ENCODE results near the gene TTC33.

Gene TTC33

GRCh38 chr5:40475561-40475960 lies 280.2 kb downstream of the TTC33 start:
- no peak overlapping the region for H3K14ac ChIP-seq (ENCODE audit: low read length)
- H2BK5ac ChIP-seq (ENCODE audit: low read depth, low read length, poor library complexity), result no peak overlapping the region
- H3K27me3 ChIP-seq (ENCODE audit: insufficient read depth, low read length), result no peaks in the 10 kb centered on the region
- no peaks in the 10 kb centered on the region for H3K36me3 ChIP-seq (ENCODE audit: control insufficient read depth in 1 of 2, insufficient read depth in 2 of 2, low read length in 2 of 2)
- H3K4me2 ChIP-seq (ENCODE audit: low read length), result no peak overlapping the region
- no peak overlapping the region for H2BK12ac ChIP-seq (ENCODE audit: low read length)
- H2AK5ac ChIP-seq (ENCODE audit: low read length), result no peak overlapping the region
- no peak overlapping the region for H2AFZ ChIP-seq (ENCODE audit: insufficient read depth, low read length, poor library complexity)
- H3K27ac ChIP-seq (ENCODE audit: low read depth, low read length), result no peak overlapping the region
- H3K4ac ChIP-seq (ENCODE audit: low read depth, low read length), result no peak overlapping the region
- WGBS (ENCODE audit: extremely low coverage, insufficient coverage, insufficient read length), result no CpG with 5 or more reads among the region's 3 CpGs
- no peak overlapping the region for H4K12ac ChIP-seq (ENCODE audit: low read depth, low read length)
- DNase-seq, result no peak
- H2BK120ac ChIP-seq (ENCODE audit: insufficient read depth, low read length, poor library complexity), result no peak overlapping the region
- H3K4me3 ChIP-seq (ENCODE audit: low read depth, low read length), result no peak overlapping the region
- H3K18ac ChIP-seq (ENCODE audit: low read length), result no peak overlapping the region
- no peaks in the 10 kb centered on the region for H3K4me1 ChIP-seq (ENCODE audit: control insufficient read depth in 1 of 2, insufficient read depth in 2 of 2, low read length in 2 of 2)
- no peak overlapping the region for H4K8ac ChIP-seq (ENCODE audit: low read depth, low read length)
- H3K79me2 ChIP-seq (ENCODE audit: control insufficient read depth, insufficient read depth, low read length, poor library complexity), result no peaks in the 10 kb centered on the region
- H3K79me1 ChIP-seq (ENCODE audit: low read length), result no peaks in the 10 kb centered on the region
- H3K23ac ChIP-seq (ENCODE audit: low read length), result no peak overlapping the region
- H4K91ac ChIP-seq (ENCODE audit: low read depth, low read length), result no peak overlapping the region
- H3K9me3 ChIP-seq (ENCODE audit: insufficient read depth, low read depth, low read length), result no peaks in the 10 kb centered on the region
- H3K9ac ChIP-seq (ENCODE audit: low read length), result no peak overlapping the region

DNA sequence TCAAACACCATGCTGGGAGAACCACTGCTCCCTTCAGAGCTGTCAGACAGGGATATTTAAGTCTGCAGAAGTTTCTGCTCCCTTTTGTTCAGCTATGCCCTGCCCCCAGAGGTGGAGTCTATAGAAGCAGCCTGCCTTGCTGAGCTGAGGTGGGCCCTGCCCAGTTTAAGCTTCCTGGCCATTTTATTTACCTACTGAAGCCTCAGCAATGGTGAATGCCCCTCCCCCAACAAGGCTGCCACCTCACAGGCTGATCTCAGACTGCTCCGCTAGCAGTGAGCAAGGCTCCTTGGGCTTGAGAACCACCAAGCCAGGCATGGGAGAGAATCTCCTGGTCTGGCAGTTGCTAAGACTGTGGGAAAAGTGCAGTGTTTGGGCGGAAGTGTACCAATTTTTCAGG lies 281.5 kb downstream of the TTC33 start:
- H2BK120ac ChIP-seq (ENCODE audit: insufficient read depth, low read length, poor library complexity), result no peak overlapping the region
- H3K14ac ChIP-seq (ENCODE audit: low read length), result no peak overlapping the region
- no peaks in the 10 kb centered on the region for H3K4me1 ChIP-seq (ENCODE audit: control insufficient read depth in 1 of 2, insufficient read depth in 2 of 2, low read length in 2 of 2)
- H3K4me2 ChIP-seq (ENCODE audit: low read length), result no peak overlapping the region
- H2BK12ac ChIP-seq (ENCODE audit: low read length), result no peak overlapping the region
- H3K9me3 ChIP-seq (ENCODE audit: insufficient read depth, low read depth, low read length), result no peaks in the 10 kb centered on the region
- DNase-seq, result no peak
- no peak overlapping the region for H2BK5ac ChIP-seq (ENCODE audit: low read depth, low read length, poor library complexity)
- H3K27ac ChIP-seq (ENCODE audit: low read depth, low read length), result no peak overlapping the region
- H3K4ac ChIP-seq (ENCODE audit: low read depth, low read length), result no peak overlapping the region
- H4K8ac ChIP-seq (ENCODE audit: low read depth, low read length), result no peak overlapping the region
- no peaks in the 10 kb centered on the region for H3K79me2 ChIP-seq (ENCODE audit: control insufficient read depth, insufficient read depth, low read length, poor library complexity)
- H3K4me3 ChIP-seq (ENCODE audit: low read depth, low read length), result no peak overlapping the region
- no peak overlapping the region for H2AFZ ChIP-seq (ENCODE audit: insufficient read depth, low read length, poor library complexity)
- H3K27me3 ChIP-seq (ENCODE audit: insufficient read depth, low read length), result no peaks in the 10 kb centered on the region
- WGBS (ENCODE audit: extremely low coverage, insufficient coverage, insufficient read length), result no CpG with 5 or more reads among the region's 2 CpGs
- no peak overlapping the region for H3K18ac ChIP-seq (ENCODE audit: low read length)
- H4K12ac ChIP-seq (ENCODE audit: low read depth, low read length), result no peak overlapping the region
- H4K91ac ChIP-seq (ENCODE audit: low read depth, low read length), result no peak overlapping the region
- no peaks in the 10 kb centered on the region for H3K36me3 ChIP-seq (ENCODE audit: control insufficient read depth in 1 of 2, insufficient read depth in 2 of 2, low read length in 2 of 2)
- H3K9ac ChIP-seq (ENCODE audit: low read length), result no peak overlapping the region
- no peak overlapping the region for H3K23ac ChIP-seq (ENCODE audit: low read length)
- H3K79me1 ChIP-seq (ENCODE audit: low read length), result no peaks in the 10 kb centered on the region
- H2AK5ac ChIP-seq (ENCODE audit: low read length), result no peak overlapping the region

GRCh38 chr5:40465416-40465815 lies 290.3 kb downstream of the TTC33 start:
- DNase-seq, result no peak
- H2AFZ ChIP-seq (ENCODE audit: insufficient read depth, low read length, poor library complexity), result no peak overlapping the region
- no peak overlapping the region for H3K27ac ChIP-seq (ENCODE audit: low read depth, low read length)
- H3K23ac ChIP-seq (ENCODE audit: low read length), result no peak overlapping the region
- H3K4me1 ChIP-seq (ENCODE audit: control insufficient read depth in 1 of 2, insufficient read depth in 2 of 2, low read length in 2 of 2), result no peaks in the 10 kb centered on the region
- no peak overlapping the region for H2BK5ac ChIP-seq (ENCODE audit: low read depth, low read length, poor library complexity)
- no peak overlapping the region for H2BK120ac ChIP-seq (ENCODE audit: insufficient read depth, low read length, poor library complexity)
- H3K9me3 ChIP-seq (ENCODE audit: insufficient read depth, low read depth, low read length), result no peaks in the 10 kb centered on the region
- H3K79me2 ChIP-seq (ENCODE audit: control insufficient read depth, insufficient read depth, low read length, poor library complexity), result no peaks in the 10 kb centered on the region
- H3K36me3 ChIP-seq (ENCODE audit: control insufficient read depth in 1 of 2, insufficient read depth in 2 of 2, low read length in 2 of 2), result no peaks in the 10 kb centered on the region
- H4K12ac ChIP-seq (ENCODE audit: low read depth, low read length), result no peak overlapping the region
- H3K4me2 ChIP-seq (ENCODE audit: low read length), result no peak overlapping the region
- no peak overlapping the region for H3K9ac ChIP-seq (ENCODE audit: low read length)
- no peak overlapping the region for H4K8ac ChIP-seq (ENCODE audit: low read depth, low read length)
- no peak overlapping the region for H3K14ac ChIP-seq (ENCODE audit: low read length)
- H3K79me1 ChIP-seq (ENCODE audit: low read length), result no peaks in the 10 kb centered on the region
- H2BK12ac ChIP-seq (ENCODE audit: low read length), result no peak overlapping the region
- WGBS (ENCODE audit: extremely low coverage, insufficient coverage, insufficient read length), result no CpG with 5 or more reads among the region's 1 CpG
- H3K4ac ChIP-seq (ENCODE audit: low read depth, low read length), result no peak overlapping the region
- no peaks in the 10 kb centered on the region for H3K27me3 ChIP-seq (ENCODE audit: insufficient read depth, low read length)
- no peak overlapping the region for H4K91ac ChIP-seq (ENCODE audit: low read depth, low read length)
- H3K18ac ChIP-seq (ENCODE audit: low read length), result no peak overlapping the region
- no peak overlapping the region for H3K4me3 ChIP-seq (ENCODE audit: low read depth, low read length)
- H2AK5ac ChIP-seq (ENCODE audit: low read length), result no peak overlapping the region

GRCh38 chr5:40464511-40464910 lies 291.2 kb downstream of the TTC33 start:
- Histone ChIP-seq H2AFZ (ENCODE audit: insufficient read depth, low read length, poor library complexity) (no peak overlapping the region), H3K4me2 (ENCODE audit: low read length) (no peak overlapping the region), H3K36me3 (ENCODE audit: control insufficient read depth in 1 of 2, insufficient read depth in 2 of 2, low read length in 2 of 2) (no peaks in the 10 kb centered on the region), H3K4me3 (ENCODE audit: low read depth, low read length) (no peak overlapping the region), H3K9me3 (ENCODE audit: insufficient read depth, low read depth, low read length) (no peaks in the 10 kb centered on the region), H3K9ac (ENCODE audit: low read length) (no peak overlapping the region), H2AK5ac (ENCODE audit: low read length) (no peak overlapping the region), H3K79me2 (ENCODE audit: control insufficient read depth, insufficient read depth, low read length, poor library complexity) (no peaks in the 10 kb centered on the region), H3K79me1 (ENCODE audit: low read length) (no peaks in the 10 kb centered on the region), H4K12ac (ENCODE audit: low read depth, low read length) (no peak overlapping the region), H3K18ac (ENCODE audit: low read length) (no peak overlapping the region), H3K27me3 (ENCODE audit: insufficient read depth, low read length) (no peaks in the 10 kb centered on the region), H3K27ac (ENCODE audit: low read depth, low read length) (no peak overlapping the region), H3K23ac (ENCODE audit: low read length) (no peak overlapping the region), H3K4ac (ENCODE audit: low read depth, low read length) (no peak overlapping the region), H3K14ac (ENCODE audit: low read length) (no peak overlapping the region), H2BK120ac (ENCODE audit: insufficient read depth, low read length, poor library complexity) (no peak overlapping the region), H2BK12ac (ENCODE audit: low read length) (no peak overlapping the region), H4K8ac (ENCODE audit: low read depth, low read length) (no peak overlapping the region), H4K91ac (ENCODE audit: low read depth, low read length) (no peak overlapping the region), H3K4me1 (ENCODE audit: control insufficient read depth in 1 of 2, insufficient read depth in 2 of 2, low read length in 2 of 2) (no peaks in the 10 kb centered on the region), H2BK5ac (ENCODE audit: low read depth, low read length, poor library complexity) (no peak overlapping the region)
- DNase-seq, result no peak
- no CpG with 5 or more reads among the region's 4 CpGs for WGBS (ENCODE audit: extremely low coverage, insufficient coverage, insufficient read length)

All from trophoblast cell (in vitro differentiated cells and primary cell).